Spinal cord (tissue), 10 donors: ENCODE measurements around the gene ZIC4. TPM values are rescaled to one million over a fixed set of nuclear protein-coding genes. Genes with fewer than 3 reads are reported as not detected.

Source experiments
- DNase-seq, 6 donors: peaks; one replicate each; pipeline versions ENCODE4 v3.0.0 to v3.0.0-alpha.2; 2013 to 2015; ENCODE audit warnings: low spot score in 6 of 6, low read depth in 4 of 6
- H3K27ac ChIP-seq: one replicate; pipeline ENCODE4 v1.5.1; 2013; ENCODE audit warnings: low read depth, low read length, control low read depth
- H3K27me3 ChIP-seq: one replicate; pipeline ENCODE4 v1.6.1; 2013; ENCODE audit warnings: low read length; ENCODE audit not compliant: control insufficient read depth, insufficient read depth
- H3K36me3 ChIP-seq: one replicate; pipeline ENCODE4 v1.6.1; 2013; ENCODE audit warnings: low read length; ENCODE audit not compliant: control insufficient read depth, insufficient read depth
- H3K4me1 ChIP-seq: one replicate; pipeline ENCODE4 v1.6.1; 2013; ENCODE audit warnings: low read length; ENCODE audit not compliant: control insufficient read depth, insufficient read depth
- H3K4me3 ChIP-seq: one replicate; pipeline ENCODE4 v1.5.1; 2013; ENCODE audit warnings: low read depth, low read length, control low read depth
- H3K9me3 ChIP-seq: one replicate; pipeline ENCODE4 v1.6.1; 2013; ENCODE audit warnings: low read length; ENCODE audit not compliant: control insufficient read depth, insufficient read depth
- WGBS: methylation state at CpG from one replicate; pipeline ENCODE4 v1.1.5; 2013; ENCODE audit warnings: missing lambda C conversion rate; ENCODE audit not compliant: insufficient coverage; 5-methylcytosine and 5-hydroxymethylcytosine counted together
- polyA plus RNA-seq, 2 donors: library from polyadenylated mRNA; unstranded; fragments of 120-200 nt; gene quantifications; one replicate each; pipeline ENCODE4 v1.2.1, GENCODE V29; 2013; ENCODE audit not compliant: insufficient read length in 2 of 2
- total RNA-seq, 2 donors: library from RNA; depleted of rRNA in 1 of 2; stranded (reverse); fragments of 120-200 nt in 1 of 2; fragments of >200 nt in 1 of 2; gene quantifications; one replicate each; pipeline versions ENCODE4 v1.2.3 to v1.2.4, GENCODE V29; 2013 to 2014
- donor health status: healthy.

ZIC4 gene
- total and polyA plus RNA-seq, 4 donors, result 12.2 to 33.0 (median 26.0) TPM

DNA sequence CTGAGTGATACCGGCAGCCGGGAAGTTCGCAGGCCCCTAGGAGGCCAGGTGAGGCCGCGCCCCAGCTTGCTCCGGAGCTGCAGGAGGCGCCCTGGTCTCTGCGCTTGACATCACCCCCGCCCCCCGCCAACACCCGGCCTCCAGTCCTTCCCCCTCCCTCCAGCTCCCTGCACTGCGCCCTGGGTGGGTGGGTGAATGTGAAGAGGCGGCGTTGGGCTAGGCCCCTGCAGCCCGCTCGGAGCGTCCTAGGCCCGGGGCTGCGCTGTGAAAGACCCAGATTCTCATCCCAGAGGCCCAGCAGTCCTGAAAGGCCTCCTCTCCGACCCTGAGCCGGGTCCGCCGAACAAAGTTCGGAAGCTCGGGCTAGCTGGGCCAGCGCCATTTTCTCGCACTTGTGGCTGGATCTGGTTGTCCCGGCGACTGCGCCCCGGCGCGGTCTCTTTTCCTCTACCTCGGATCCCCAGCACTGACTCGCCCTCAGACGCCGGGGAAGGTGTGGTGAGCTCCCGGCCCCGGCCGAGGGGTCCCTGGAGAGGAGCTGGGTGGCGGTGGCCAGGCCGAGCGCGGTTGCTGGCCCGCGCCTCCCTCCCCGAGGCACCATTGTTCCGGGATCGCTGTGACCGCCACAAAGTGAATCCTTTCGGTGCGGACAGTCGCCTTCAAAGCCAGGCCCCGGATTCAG, 12.9 kb downstream of the ZIC4 start:
- peak in 3 of 6 donors; percentile 30 to 82 (median 79) for DNase-seq
- peak overlapping the region; percentile 98 for H3K27ac ChIP-seq
- WGBS, result under 1% methylated on average over 45 of the region's 54 CpGs

DNA sequence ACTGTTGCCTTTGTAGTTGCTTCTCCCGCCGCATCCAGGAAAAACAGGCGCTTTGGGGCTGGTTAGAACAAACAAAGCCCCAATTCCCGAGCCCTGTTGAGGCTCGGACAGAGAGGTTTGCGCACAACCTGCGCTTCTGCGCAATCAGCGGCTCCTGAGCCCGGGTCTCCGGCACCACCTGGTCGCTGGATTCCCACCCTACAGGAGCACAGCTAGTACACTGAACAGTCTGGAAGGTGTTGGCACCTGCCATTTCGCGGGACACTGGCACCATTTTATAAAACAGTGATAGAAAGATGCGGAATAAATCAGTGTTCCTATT, 13.8 kb downstream of the ZIC4 start:
- Histone ChIP-seq H3K27ac (peak overlapping the region; percentile 98), H3K27me3 (peaks cover 100% of the 10 kb centered on the region), H3K4me3 (peak overlapping the region; percentile 57), H3K4me1 (peaks cover 68% of the 10 kb centered on the region), H3K36me3 (peaks cover 17% of the 10 kb centered on the region), H3K9me3 (no peaks in the 10 kb centered on the region)
- DNase-seq, result no peak
- WGBS, result 3% methylated on average over 14 of the region's 15 CpGs

More for the DNA sequence above, 12.9 kb downstream of the ZIC4 start:
- Histone ChIP-seq H3K9me3 (no peaks in the 10 kb centered on the region), H3K36me3 (peaks cover 17% of the 10 kb centered on the region), H3K4me3 (peak overlapping the region; percentile 57), H3K27me3 (peaks cover 100% of the 10 kb centered on the region), H3K4me1 (peaks cover 68% of the 10 kb centered on the region)

DNA sequence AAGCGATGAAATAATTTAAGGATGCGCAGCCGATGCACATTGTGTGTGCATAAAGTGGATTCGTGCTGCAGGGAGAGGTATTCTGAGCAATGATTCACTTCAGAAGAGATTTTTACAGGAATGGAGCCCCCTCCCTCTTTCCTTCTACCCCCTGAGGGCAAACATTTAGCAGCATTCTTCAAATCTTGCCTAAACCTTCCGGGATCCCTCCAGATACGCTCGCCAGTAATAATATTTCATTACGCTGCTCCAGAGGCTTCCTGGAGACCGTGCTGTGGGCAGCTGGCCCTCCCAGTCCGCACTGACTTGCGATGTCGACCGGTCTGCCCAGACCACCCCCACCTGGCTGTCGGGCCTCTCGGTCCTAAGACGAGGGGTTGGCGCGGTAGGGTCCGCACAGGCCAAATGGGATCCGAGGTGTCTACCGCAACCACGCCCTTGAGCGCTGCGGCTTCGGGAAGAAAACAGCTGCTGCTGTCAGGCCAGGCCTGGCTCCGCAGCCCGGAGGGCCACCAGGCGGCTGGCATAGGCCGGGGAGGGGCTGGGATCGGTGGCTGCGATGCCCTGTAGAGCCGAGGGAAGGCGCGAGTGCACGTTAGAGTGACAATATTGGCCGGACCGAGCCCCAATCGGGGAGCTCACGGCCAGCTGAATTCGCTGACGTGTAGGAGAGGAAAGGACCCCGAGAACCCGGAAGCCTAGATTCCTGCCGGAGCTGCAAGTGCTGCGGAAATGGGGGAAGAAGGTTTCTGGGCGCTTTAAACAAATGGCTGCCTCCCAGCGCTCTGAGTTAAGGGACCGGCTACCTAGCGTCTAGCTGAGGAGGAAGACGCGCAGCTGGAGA, 14.3 kb downstream of the ZIC4 start:
- Histone ChIP-seq H3K27me3 (peaks cover 100% of the 10 kb centered on the region), H3K9me3 (no peaks in the 10 kb centered on the region), H3K4me1 (peaks cover 63% of the 10 kb centered on the region), H3K4me3 (peak overlapping the region; percentile 57), H3K27ac (peak overlapping the region; percentile 98), H3K36me3 (peaks cover 17% of the 10 kb centered on the region)
- DNase-seq, result peak in 2 of 6 donors; percentile 85 to 93
- WGBS, result under 1% methylated on average over 47 of the region's 51 CpGs

DNA sequence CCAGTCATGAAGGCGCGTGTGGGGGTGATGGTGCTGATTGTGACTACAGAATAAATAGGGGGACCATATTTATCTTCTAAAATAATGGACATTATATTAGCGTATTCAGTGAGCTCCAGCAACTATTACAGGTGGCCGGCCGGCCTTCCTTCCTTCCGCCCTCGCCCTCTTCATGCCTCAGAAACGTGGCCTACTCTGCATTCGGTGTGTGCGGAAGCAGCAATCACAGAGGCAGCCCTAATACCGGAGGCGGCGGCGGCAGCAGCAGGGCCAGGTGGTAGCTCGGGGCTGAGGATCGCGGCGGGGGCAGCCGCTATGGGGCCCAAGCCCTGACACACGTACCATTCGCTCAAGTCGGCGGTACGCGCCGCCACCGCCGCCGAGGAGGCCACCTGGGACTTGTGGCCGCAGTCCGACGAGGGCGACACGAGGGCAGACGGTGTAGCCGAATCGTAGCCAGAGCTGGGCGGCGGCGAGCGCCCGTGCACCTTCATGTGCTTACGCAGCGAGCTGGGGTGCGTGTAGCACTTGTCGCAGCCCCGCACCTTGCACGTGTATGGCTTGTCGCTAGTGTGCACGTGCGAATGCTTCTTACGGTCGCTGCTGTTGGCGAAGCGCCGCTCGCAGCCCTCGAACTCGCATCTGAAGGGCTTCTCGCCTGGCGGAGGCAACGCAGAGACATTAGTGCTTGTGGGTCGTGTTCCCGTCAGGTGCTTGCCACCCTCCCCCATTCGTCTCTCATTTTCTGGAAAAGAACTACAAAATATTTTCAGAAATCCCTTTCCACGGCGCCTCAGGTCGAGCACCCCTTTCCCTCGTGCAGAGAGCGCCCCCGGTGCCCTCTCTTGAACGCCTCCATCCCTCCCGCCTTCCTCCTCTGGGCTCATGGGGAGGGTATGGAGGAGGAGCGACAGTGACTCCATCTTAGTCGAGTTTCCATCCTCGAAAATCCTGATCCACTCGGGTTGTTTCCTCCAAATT, 15.5 kb downstream of the ZIC4 start:
- Histone ChIP-seq H3K4me1 (peaks cover 52% of the 10 kb centered on the region), H3K27ac (peak overlapping the region; percentile 98), H3K9me3 (no peaks in the 10 kb centered on the region), H3K4me3 (peak overlapping the region; percentile 57), H3K36me3 (peaks cover 11% of the 10 kb centered on the region), H3K27me3 (peaks cover 100% of the 10 kb centered on the region)
- 14% methylated on average over 64 of the region's 77 CpGs for WGBS
- peak in 2 of 6 donors; percentile 76 to 89 for DNase-seq

DNA sequence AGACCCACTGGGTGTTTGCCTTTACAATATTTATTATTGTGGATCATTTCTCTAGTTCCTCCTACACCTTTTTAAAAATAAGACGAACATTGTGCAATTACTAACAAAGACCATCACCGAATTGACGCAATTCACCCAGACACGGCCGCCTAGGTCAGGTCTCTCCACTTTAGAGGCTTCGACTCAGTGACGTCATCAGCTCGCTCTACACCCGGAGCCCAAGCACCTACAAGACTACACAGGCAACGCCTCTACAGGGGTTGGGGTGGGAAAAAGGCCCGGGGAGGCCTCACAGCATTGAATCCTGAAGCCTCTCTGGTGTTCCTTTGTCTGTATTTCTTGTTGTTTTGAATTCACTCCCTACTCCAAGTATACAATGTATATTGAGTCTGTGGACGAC, 16.6 kb downstream of the ZIC4 start:
- WGBS, result 50% methylated on average over 5 of the region's 12 CpGs
- Histone ChIP-seq H3K27ac (peak overlapping the region; percentile 98), H3K9me3 (no peaks in the 10 kb centered on the region), H3K27me3 (peaks cover 100% of the 10 kb centered on the region), H3K4me1 (peaks cover 51% of the 10 kb centered on the region), H3K36me3 (peaks cover 10% of the 10 kb centered on the region), H3K4me3 (peak overlapping the region; percentile 57)
- peak in 2 of 6 donors; percentile 69 to 85 for DNase-seq

DNA sequence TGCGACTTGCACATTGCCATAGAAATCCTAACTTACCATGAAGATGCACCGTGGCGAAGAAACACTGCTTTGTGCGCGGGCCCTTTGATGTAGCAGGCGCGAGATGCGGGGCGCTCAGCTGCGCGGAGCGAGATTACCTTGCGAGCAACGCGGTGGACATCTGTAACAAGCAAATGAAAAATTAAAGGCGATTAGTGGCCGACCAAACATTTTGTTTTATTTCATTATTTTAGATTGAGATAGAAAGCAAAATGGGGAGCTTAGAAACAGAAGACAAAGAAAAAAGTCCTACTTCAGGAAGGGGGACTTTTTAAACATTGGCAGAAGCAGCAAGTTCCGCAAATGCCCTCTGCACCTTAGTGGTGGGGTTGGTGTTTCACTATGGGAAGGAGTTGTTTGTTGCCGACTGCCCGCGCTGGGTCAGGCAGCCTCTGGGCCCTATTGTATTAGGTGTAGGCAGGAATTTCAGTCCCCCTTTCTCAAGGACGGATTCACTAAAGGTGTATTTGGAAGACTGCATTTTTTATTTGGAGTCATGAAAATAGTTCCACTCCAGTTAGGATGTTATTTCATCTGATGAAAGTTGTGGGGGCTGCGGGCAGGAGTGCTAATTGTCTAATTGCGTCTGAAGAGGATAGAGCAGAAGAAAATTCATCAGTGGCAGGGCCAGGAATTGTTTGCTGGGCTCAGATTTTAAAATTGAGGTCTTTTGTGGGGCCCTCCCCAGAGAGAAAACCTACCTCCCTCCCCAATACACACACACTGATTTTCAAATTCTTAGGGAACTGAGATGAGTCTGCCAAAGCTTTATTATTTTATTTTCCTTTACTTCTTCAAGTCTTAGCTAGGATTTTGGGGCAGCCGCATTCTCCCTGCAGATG, 17.4 kb downstream of the ZIC4 start:
- H3K27ac ChIP-seq, result peak overlapping the region; percentile 98
- 18% methylated on average over 23 of the region's 25 CpGs for WGBS
- H3K4me1 ChIP-seq, result peaks cover 54% of the 10 kb centered on the region
- peaks cover 100% of the 10 kb centered on the region for H3K27me3 ChIP-seq
- H3K4me3 ChIP-seq, result peak overlapping the region; percentile 33
- DNase-seq, result peak in 2 of 6 donors; percentile 73 to 86
- H3K36me3 ChIP-seq, result peaks cover 10% of the 10 kb centered on the region
- no peaks in the 10 kb centered on the region for H3K9me3 ChIP-seq

DNA sequence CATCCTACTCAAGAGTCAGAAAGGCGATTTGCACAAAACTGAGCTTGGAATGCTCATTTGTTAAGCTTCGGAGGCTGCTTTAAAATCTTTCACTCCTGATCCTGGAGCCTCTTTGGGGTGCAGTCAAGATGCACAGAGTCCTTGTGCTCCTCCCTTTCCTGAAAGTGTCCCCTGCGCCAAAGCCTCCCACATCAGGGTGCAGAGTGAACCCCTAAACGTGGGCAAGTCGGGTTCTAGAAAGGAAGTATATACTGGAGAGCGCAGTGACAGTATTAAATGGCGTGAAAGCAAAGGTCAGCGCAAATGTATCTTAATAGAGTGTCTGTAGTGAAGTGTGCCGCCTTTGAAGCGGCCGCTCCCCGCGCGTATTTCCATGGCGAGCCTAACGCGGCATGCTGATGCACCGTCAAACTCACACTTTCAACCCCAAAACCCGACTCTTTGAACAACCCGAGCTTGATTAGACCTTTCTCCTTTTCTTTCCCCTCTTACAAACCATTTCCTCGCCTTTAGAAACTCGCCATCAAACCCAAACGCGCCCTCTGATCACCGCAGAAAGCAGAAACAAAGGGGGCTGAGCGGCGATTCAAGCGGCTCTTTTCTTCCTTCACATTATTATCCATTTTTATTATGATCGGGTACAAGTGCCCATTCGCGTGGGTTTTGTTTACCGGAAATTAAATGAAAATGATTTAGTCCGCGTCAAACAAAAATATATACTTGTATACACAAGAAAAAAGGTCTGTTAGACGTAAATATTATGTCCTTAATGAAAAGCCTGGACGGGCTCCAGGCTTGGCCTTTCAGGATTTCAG, 18.3 kb downstream of the ZIC4 start:
- peak overlapping the region; percentile 98 for H3K27ac ChIP-seq
- peaks cover 100% of the 10 kb centered on the region for H3K27me3 ChIP-seq
- peaks cover 47% of the 10 kb centered on the region for H3K4me1 ChIP-seq
- WGBS, result 12% methylated on average over 22 of the region's 36 CpGs
- peaks cover 6% of the 10 kb centered on the region for H3K36me3 ChIP-seq
- peak overlapping the region; percentile 33 for H3K4me3 ChIP-seq
- peak in 2 of 6 donors; percentile 61 to 73 for DNase-seq
- no peaks in the 10 kb centered on the region for H3K9me3 ChIP-seq

DNA sequence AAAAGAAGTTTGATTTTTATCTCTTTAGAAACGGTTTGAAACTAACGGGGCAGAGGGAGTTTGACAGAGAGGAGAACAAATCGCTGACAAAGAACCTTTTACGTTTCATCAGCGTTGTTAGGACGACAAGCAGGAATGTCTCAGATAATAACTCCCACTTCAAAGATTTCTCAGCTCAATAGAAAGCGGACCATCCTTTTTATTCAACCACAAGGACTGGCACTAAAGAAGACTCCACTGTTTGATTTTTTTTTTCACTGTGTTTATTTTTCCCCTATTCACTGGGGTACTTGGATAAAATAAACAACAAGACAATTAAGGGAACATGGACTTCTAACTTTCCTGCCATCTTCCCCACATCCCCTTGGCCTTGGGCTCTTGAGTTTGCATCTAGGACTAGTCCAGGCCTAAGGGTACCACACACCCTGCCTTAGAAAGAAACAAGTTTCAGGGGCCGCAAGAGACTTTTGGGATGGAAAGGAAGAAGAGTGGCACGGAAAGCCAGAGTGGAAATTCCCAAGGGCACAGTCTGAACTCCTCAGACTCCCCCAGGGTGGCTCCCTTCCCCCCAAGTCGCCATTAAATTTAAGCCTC, 19.0 kb downstream of the ZIC4 start:
- peak overlapping the region; percentile 98 for H3K27ac ChIP-seq
- H3K4me1 ChIP-seq, result peaks cover 42% of the 10 kb centered on the region
- 10% methylated on average over 4 of the region's 10 CpGs for WGBS
- peak overlapping the region; percentile 33 for H3K4me3 ChIP-seq
- no peaks in the 10 kb centered on the region for H3K9me3 ChIP-seq
- peaks cover 98% of the 10 kb centered on the region for H3K27me3 ChIP-seq
- DNase-seq, result peak in 2 of 6 donors; percentile 51 to 71
- H3K36me3 ChIP-seq, result peaks cover 6% of the 10 kb centered on the region
